ENCODE measurements around the gene UBE2F. TPM values are rescaled to one million over a fixed set of nuclear protein-coding genes. Genes with fewer than 3 reads are reported as not detected.
A peak's percentile ranks its signal among the peaks of the same experiment; 100 is the strongest.

The UBE2F gene
- total RNA-seq, 1 experiment from 2014 or later: 44.9 TPM

GRCh38 chr2:237921967-237922492 lies 44.8 kb upstream of the UBE2F start:
- Histone ChIP-seq H3K27ac (ENCODE audit: low read length) (no peak overlapping the region), H3K9me3 (ENCODE audit: control insufficient read depth, insufficient read depth, low read depth, low read length) (no peaks in the 10 kb centered on the region), H3K36me3 (ENCODE audit: control insufficient read depth, insufficient read depth, low read length) (no peaks in the 10 kb centered on the region), H3K4me1 (ENCODE audit: control insufficient read depth, insufficient read depth, low read length) (0 out of 2 replicates have a peak, but pooled peaks cover 4% of the 10 kb centered on the region), H3K4me3 (ENCODE audit: low read depth in 2 of 2, low read length in 2 of 2) (no peak overlapping the region), H3K27me3 (ENCODE audit: control insufficient read depth, insufficient read depth, low read length) (no peaks in the 10 kb centered on the region)
- ATAC-seq (no peak), DNase-seq (ENCODE audit: low read depth, low spot score) (no peak)
- in situ Hi-C loops (cut with HindIII; ENCODE audit: low pct_unique_long_range_greater_than_20kb, low sequenced_read_pairs): no loop called here
- intact Hi-C loops (cut with micrococcal nuclease; ENCODE audit: unreplicated experiment): no loop called here
- TF ChIP-seq REST (IDR thresholded peaks at IDR 0.05; ENCODE audit: insufficient read depth in 1 of 2, low read depth in 2 of 2, low read length in 1 of 2) (no peak), POLR2AphosphoS5 (IDR thresholded peaks at IDR 0.05; ENCODE audit: low read depth, low read length) (no peak), TCF7L2 (IDR thresholded peaks at IDR 0.05; ENCODE audit: low read depth, low read length) (no peak), SIN3A (IDR thresholded peaks at IDR 0.05; ENCODE audit: borderline replicate concordance, insufficient read depth, low read depth, low read length) (no peak)
- TF ChIP-seq, protein P1, sequence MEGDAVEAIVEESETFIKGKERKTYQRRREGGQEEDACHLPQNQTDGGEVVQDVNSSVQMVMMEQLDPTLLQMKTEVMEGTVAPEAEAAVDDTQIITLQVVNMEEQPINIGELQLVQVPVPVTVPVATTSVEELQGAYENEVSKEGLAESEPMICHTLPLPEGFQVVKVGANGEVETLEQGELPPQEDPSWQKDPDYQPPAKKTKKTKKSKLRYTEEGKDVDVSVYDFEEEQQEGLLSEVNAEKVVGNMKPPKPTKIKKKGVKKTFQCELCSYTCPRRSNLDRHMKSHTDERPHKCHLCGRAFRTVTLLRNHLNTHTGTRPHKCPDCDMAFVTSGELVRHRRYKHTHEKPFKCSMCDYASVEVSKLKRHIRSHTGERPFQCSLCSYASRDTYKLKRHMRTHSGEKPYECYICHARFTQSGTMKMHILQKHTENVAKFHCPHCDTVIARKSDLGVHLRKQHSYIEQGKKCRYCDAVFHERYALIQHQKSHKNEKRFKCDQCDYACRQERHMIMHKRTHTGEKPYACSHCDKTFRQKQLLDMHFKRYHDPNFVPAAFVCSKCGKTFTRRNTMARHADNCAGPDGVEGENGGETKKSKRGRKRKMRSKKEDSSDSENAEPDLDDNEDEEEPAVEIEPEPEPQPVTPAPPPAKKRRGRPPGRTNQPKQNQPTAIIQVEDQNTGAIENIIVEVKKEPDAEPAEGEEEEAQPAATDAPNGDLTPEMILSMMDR (IDR thresholded peaks at IDR 0.05): no peak
- ChIA-PET POLR2A (no interaction called here), CTCF (no interaction called here)
- no TSS peak for BruUV-seq (replicated peaks)

DNA sequence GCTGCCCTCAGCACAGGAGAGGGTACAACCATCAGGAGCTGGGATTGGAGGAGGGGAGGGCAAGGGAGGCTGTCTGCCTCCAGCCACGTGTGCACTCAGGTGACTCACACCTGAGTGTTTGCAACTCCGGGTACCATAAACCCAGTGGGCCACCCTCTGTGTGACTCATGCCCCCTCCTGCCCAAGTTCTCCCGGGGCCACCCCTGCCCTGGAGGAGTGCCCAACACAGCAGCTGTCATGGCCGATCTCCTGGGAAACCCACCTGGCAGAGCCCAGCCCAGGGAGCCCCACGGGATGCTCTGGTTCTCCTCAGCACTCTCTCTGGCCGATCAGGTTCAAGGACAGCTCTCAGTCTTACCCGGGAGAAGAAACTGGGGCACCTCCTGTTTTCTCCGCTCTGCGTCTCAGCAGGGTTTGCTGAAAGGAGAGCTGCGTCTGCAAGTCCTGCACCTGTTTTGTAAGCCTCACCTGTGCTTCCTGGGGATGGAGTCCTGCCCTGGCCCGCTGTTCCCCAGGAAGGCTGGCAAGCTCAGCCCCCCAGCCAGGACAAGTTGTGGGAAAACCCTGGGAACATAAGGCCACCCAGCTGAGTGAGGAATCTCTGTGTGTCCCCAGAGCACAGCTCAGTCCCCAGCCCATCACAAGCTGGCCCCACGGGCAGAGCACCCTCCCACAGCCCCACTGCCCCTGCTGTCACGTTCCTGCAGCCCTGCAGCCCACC lies 44.0 kb upstream of the UBE2F start:
- Histone ChIP-seq H3K36me3 (ENCODE audit: control insufficient read depth, insufficient read depth, low read length) (no peaks in the 10 kb centered on the region), H3K27ac (ENCODE audit: low read length) (peak overlapping the region; percentile 74), H3K27me3 (ENCODE audit: control insufficient read depth, insufficient read depth, low read length) (no peaks in the 10 kb centered on the region), H3K9me3 (ENCODE audit: control insufficient read depth, insufficient read depth, low read depth, low read length) (no peaks in the 10 kb centered on the region), H3K4me1 (ENCODE audit: control insufficient read depth, insufficient read depth, low read length) (0 out of 2 replicates have a peak, but pooled peaks cover 4% of the 10 kb centered on the region), H3K4me3 (ENCODE audit: low read depth in 2 of 2, low read length in 2 of 2) (peak overlapping the region; percentile 24 to 48)
- CTCF ChIA-PET: interaction anchor here (0.6 kb wide), 1 partner anchor 24 kb away, joined by 3 read pairs; no protein-coding TSS in a partner anchor
- TF ChIP-seq TCF7L2 (IDR thresholded peaks at IDR 0.05; ENCODE audit: low read depth, low read length): no peak
- TF ChIP-seq POLR2AphosphoS5 (IDR thresholded peaks at IDR 0.05; ENCODE audit: low read depth, low read length): no peak
- no peak for TF ChIP-seq REST (IDR thresholded peaks at IDR 0.05; ENCODE audit: insufficient read depth in 1 of 2, low read depth in 2 of 2, low read length in 1 of 2)
- ATAC-seq: peak; percentile 58; the same call in 1 of the 2 replicates
- no TSS peak for BruUV-seq (replicated peaks)
- POLR2A ChIA-PET: no interaction called here
- no peak for DNase-seq (ENCODE audit: low read depth, low spot score)
- intact Hi-C loops (cut with micrococcal nuclease; ENCODE audit: unreplicated experiment) (no loop called here), in situ Hi-C loops (cut with HindIII; ENCODE audit: low pct_unique_long_range_greater_than_20kb, low sequenced_read_pairs) (no loop called here)
